ENCODE data around the gene HSD3B1. TPM values are rescaled to one million over a fixed set of nuclear protein-coding genes. Genes with fewer than 3 reads are reported as not detected.

HSD3B1 gene
- polyA plus RNA-seq, 3 donors = not detected

DNA sequence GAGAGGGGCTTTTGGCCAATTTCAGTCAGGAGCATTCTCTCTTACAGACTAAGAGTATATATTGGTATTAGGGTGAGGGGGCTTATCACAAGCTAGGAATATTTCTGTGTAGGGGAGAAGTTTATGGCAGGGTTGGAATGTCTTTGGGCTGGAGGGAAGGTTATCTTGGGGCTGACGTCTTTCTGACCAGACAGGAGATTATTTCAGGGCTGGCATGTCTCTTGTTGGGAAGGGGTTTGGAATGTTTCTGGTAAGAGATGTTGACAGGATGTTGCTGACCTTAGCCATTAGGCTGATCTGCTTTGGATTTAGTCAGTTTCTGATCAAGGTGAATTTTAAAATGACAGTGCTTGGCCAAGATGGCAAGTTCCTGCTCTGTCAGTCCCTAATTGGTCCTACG lies 17.8 kb upstream of the HSD3B1 start:
- Mint-ChIP-seq H3K9me3 (peaks cover 0 to 2% (median 0%) of the 10 kb centered on the region in 7 donors), H3K27me3 (ENCODE audit: low read depth in 3 of 3) (peaks cover 2 to 4% (median 2%) of the 10 kb centered on the region in 3 donors), H3K36me3 (no peaks in the 10 kb centered on the region), H3K4me3 (no peak overlapping the region), H3K4me1 (no peaks in the 10 kb centered on the region), H3K27ac (no peak overlapping the region)
- Histone ChIP-seq H3K36me3 (replicated peaks in 1 of 2; ENCODE audit: control insufficient read depth in 1 of 2, insufficient read depth in 2 of 2, low read length in 2 of 2) (no peaks in the 10 kb centered on the region), H3K4me2 (replicated peaks; ENCODE audit: extremely low read depth, low read length, poor library complexity, severe bottlenecking) (no peak overlapping the region), H3K27ac (ENCODE audit: low read depth in 1 of 2, low read length in 2 of 2) (no peak overlapping the region), H3K9me3 (replicated peaks in 1 of 2; ENCODE audit: control insufficient read depth in 1 of 2, insufficient read depth in 1 of 2, low read length in 2 of 2) (no peaks in the 10 kb centered on the region), H3K4me1 (ENCODE audit: control insufficient read depth in 1 of 2, insufficient read depth in 2 of 2, low read length in 2 of 2) (no peaks in the 10 kb centered on the region), H3K27me3 (ENCODE audit: control insufficient read depth in 2 of 2, insufficient read depth in 2 of 2, low read length in 2 of 2) (no peaks in the 10 kb centered on the region), H2AFZ (ENCODE audit: insufficient read depth, low read depth, low read length, poor library complexity, severe bottlenecking) (no peak overlapping the region), H3K4me3 (replicated peaks in 1 of 3; ENCODE audit: low read depth in 2 of 3, low read length in 3 of 3) (no peak overlapping the region), H3K9ac (ENCODE audit: insufficient read depth, low read length, poor library complexity, severe bottlenecking) (no peak overlapping the region), H4K20me1 (ENCODE audit: insufficient read depth, low read length) (no peaks in the 10 kb centered on the region), H3K79me2 (ENCODE audit: insufficient read depth, low read length) (no peaks in the 10 kb centered on the region)
- TF ChIP-seq, protein P1, sequence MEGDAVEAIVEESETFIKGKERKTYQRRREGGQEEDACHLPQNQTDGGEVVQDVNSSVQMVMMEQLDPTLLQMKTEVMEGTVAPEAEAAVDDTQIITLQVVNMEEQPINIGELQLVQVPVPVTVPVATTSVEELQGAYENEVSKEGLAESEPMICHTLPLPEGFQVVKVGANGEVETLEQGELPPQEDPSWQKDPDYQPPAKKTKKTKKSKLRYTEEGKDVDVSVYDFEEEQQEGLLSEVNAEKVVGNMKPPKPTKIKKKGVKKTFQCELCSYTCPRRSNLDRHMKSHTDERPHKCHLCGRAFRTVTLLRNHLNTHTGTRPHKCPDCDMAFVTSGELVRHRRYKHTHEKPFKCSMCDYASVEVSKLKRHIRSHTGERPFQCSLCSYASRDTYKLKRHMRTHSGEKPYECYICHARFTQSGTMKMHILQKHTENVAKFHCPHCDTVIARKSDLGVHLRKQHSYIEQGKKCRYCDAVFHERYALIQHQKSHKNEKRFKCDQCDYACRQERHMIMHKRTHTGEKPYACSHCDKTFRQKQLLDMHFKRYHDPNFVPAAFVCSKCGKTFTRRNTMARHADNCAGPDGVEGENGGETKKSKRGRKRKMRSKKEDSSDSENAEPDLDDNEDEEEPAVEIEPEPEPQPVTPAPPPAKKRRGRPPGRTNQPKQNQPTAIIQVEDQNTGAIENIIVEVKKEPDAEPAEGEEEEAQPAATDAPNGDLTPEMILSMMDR (IDR thresholded peaks at IDR 0.05) = no peak
- no peak for DNase-seq
- intact Hi-C loops (cut with micrococcal nuclease) = no loop called here
- WGBS (ENCODE audit: insufficient coverage) = 100% methylated on average over 2 of the region's 2 CpGs

DNA sequence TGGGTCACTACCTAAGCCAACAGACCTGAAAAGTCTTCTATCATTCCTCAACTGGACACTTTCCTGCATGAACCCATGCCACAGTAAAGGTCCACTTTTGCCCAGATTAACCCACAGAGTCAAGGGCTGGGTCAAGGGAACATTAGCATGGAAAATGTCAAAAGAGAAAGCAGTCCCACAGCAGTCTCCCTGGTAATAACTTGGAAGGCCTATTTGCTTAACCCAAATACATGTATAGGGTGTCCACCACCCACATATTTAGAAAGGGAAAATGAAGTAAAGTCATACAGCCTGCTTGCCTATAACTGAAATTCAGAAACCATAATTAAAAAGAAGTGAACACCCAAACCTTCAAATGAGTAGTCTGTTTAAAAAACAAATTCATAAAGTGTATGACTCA lies 16.1 kb upstream of the HSD3B1 start:
- Histone ChIP-seq H4K20me1 (ENCODE audit: insufficient read depth, low read length) (no peaks in the 10 kb centered on the region), H3K4me3 (replicated peaks in 1 of 3; ENCODE audit: low read depth in 2 of 3, low read length in 3 of 3) (no peak overlapping the region), H3K36me3 (replicated peaks in 1 of 2; ENCODE audit: control insufficient read depth in 1 of 2, insufficient read depth in 2 of 2, low read length in 2 of 2) (no peaks in the 10 kb centered on the region), H3K27ac (ENCODE audit: low read depth in 1 of 2, low read length in 2 of 2) (no peak overlapping the region), H3K27me3 (ENCODE audit: control insufficient read depth in 2 of 2, insufficient read depth in 2 of 2, low read length in 2 of 2) (no peaks in the 10 kb centered on the region), H2AFZ (ENCODE audit: insufficient read depth, low read depth, low read length, poor library complexity, severe bottlenecking) (no peak overlapping the region), H3K9ac (ENCODE audit: insufficient read depth, low read length, poor library complexity, severe bottlenecking) (no peak overlapping the region), H3K4me2 (replicated peaks; ENCODE audit: extremely low read depth, low read length, poor library complexity, severe bottlenecking) (no peak overlapping the region), H3K79me2 (ENCODE audit: insufficient read depth, low read length) (no peaks in the 10 kb centered on the region), H3K9me3 (replicated peaks in 1 of 2; ENCODE audit: control insufficient read depth in 1 of 2, insufficient read depth in 1 of 2, low read length in 2 of 2) (peaks cover 2 to 7% of the 10 kb centered on the region in 2 donors), H3K4me1 (ENCODE audit: control insufficient read depth in 1 of 2, insufficient read depth in 2 of 2, low read length in 2 of 2) (no peaks in the 10 kb centered on the region)
- intact Hi-C loops (cut with micrococcal nuclease) = no loop called here
- H3K9me3 Mint-ChIP-seq = peaks cover 0 to 5% (median 2%) of the 10 kb centered on the region in 7 donors
- H3K36me3 Mint-ChIP-seq = no peaks in the 10 kb centered on the region
- TF ChIP-seq, protein P1 (IDR thresholded peaks at IDR 0.05) = no peak
- H3K4me3 Mint-ChIP-seq = no peak overlapping the region
- DNase-seq = no peak
- H3K27ac Mint-ChIP-seq = no peak overlapping the region
- peaks cover 2 to 4% (median 2%) of the 10 kb centered on the region in 3 donors for H3K27me3 Mint-ChIP-seq (ENCODE audit: low read depth in 3 of 3)
- H3K4me1 Mint-ChIP-seq = no peaks in the 10 kb centered on the region
